Upper lobe of left lung (tissue), 6 donors: ENCODE measurements around the gene MRPS9. TPM values are rescaled to one million over a fixed set of nuclear protein-coding genes. Genes with fewer than 3 reads are reported as not detected.

Source experiments
- ATAC-seq, 2 donors: fragments of 200-7000 bp; cut with Tn5 transposase; one replicate each; pipeline ENCODE4 v1.9.1; 2022; ENCODE audit warnings: mild to moderate bottlenecking in 2 of 2, moderate library complexity in 2 of 2; ENCODE audit not compliant: low FRiP score in 2 of 2
- DNase-seq, 2 donors: peaks; one replicate each; pipeline ENCODE4 v3.0.0-alpha.2; 2019 to 2020
- H3K27ac ChIP-seq, 4 donors: fragments of 200-600 bp; sonication (generic); one replicate each; pipeline ENCODE4 v1.5.1; 2016 to 2019
- H3K27me3 ChIP-seq, 4 donors: fragments of 200-600 bp; sonication (generic); one replicate each; pipeline ENCODE4 v1.5.1; 2017 to 2019
- H3K36me3 ChIP-seq, 4 donors: fragments of 200-600 bp; sonication (generic); one replicate each; pipeline ENCODE4 v1.5.1; 2016 to 2019
- H3K4me1 ChIP-seq, 4 donors: fragments of 200-600 bp; sonication (generic); one replicate each; pipeline ENCODE4 v1.5.1; 2018 to 2019
- H3K4me3 ChIP-seq, 4 donors: fragments of 200-600 bp; sonication (generic); one replicate each; pipeline ENCODE4 v1.5.1; 2017 to 2019; ENCODE audit warnings: mild to moderate bottlenecking in 2 of 4, moderate library complexity in 1 of 4
- H3K9me3 ChIP-seq, 4 donors: fragments of 200-600 bp; sonication (generic); one replicate each; pipeline ENCODE4 v1.5.1; 2018 to 2019
- EP300 ChIP-seq, 4 donors: sonication (generic); formaldehyde crosslinking; IDR thresholded peaks; one replicate each; pipeline ENCODE4 v1.5.1; 2017; ENCODE audit warnings: antibody characterized with exemption in 4 of 4, control low read depth in 2 of 4
- POLR2A ChIP-seq, 4 donors: fragments of 450-650 bp; IDR thresholded peaks; one replicate each; pipeline ENCODE4 v1.5.1; 2016 to 2017; ENCODE audit warnings: antibody characterized with exemption in 4 of 4, mild to moderate bottlenecking in 2 of 4
- POLR2AphosphoS5 ChIP-seq, 2 donors: sonication (generic); formaldehyde crosslinking; IDR thresholded peaks; one replicate each; pipeline ENCODE4 v1.5.1; 2017; ENCODE audit warnings: antibody characterized with exemption in 2 of 2
- WGBS, 2 donors: methylation state at CpG; one replicate each; pipeline ENCODE4 v1.1.5; 2017 to 2018; 5-methylcytosine and 5-hydroxymethylcytosine counted together
- total RNA-seq, 6 donors: library from RNA; depleted of rRNA in 4 of 6; stranded (reverse); fragments of >200 nt in 4 of 6; gene quantifications; one replicate each; pipeline versions ENCODE4 v1.1.0 to v1.2.1, GENCODE V29; 2016 to 2021
- TF ChIP-seq, protein P1 (sequence below), 6 experiments: fragments of 450-650 bp in 4 of 6; fragments of 200-600 bp in 2 of 6; sonication (generic) in 2 of 6; IDR thresholded peaks; one replicate each; pipeline ENCODE4 v1.5.1; 2016 to 2019; ENCODE audit warnings: antibody characterized with exemption in 6 of 6
- donor health status: DM: no; HTN: no; CAD: no; lungs with moderate emphysema.
- donor health status: DM: no; HTN: yes; CAD: no; lungs with severe emphysema.

Gene MRPS9
- total RNA-seq, 6 donors from 2014 or later, result 15.4 to 17.8 (median 17.0) TPM

DNA sequence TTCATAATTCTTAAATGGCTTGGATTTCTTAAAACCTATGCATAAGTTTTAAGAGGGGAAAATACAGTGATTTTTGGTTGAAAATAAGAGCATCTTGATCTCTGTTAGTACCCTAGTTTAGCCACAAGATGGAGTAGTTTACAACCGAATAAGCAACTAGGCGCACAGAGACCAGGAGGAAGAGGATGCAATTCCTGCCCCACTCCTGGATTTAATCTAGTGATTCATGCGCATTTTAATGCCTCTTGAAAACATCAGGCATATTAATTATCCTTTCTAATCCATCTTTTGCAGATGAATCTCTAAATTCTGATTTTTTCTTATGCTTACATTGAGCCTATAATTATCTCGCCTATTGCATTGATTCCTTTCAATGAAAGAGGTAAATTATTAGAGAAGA is 76.7 kb downstream of the MRPS9 start:
- no peaks in the 10 kb centered on the region for H3K4me1 ChIP-seq
- 26 to 35% methylated on average over 3 to 4 of the region's 4 CpGs for WGBS, 2 donors
- H3K36me3 ChIP-seq, result no peaks in the 10 kb centered on the region
- DNase-seq (no peak), ATAC-seq (peak in 1 of 2 donors; percentile 77)
- no peak overlapping the region for H3K4me3 ChIP-seq
- no peaks in the 10 kb centered on the region for H3K27me3 ChIP-seq
- TF ChIP-seq, protein P1, sequence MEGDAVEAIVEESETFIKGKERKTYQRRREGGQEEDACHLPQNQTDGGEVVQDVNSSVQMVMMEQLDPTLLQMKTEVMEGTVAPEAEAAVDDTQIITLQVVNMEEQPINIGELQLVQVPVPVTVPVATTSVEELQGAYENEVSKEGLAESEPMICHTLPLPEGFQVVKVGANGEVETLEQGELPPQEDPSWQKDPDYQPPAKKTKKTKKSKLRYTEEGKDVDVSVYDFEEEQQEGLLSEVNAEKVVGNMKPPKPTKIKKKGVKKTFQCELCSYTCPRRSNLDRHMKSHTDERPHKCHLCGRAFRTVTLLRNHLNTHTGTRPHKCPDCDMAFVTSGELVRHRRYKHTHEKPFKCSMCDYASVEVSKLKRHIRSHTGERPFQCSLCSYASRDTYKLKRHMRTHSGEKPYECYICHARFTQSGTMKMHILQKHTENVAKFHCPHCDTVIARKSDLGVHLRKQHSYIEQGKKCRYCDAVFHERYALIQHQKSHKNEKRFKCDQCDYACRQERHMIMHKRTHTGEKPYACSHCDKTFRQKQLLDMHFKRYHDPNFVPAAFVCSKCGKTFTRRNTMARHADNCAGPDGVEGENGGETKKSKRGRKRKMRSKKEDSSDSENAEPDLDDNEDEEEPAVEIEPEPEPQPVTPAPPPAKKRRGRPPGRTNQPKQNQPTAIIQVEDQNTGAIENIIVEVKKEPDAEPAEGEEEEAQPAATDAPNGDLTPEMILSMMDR (IDR thresholded peaks at IDR 0.05), result peak in 5 of 6 experiments; percentile 39 to 79 (median 54)
- TF ChIP-seq POLR2AphosphoS5 (IDR thresholded peaks at IDR 0.05), result no peak
- TF ChIP-seq EP300 (IDR thresholded peaks at IDR 0.05), result no peak
- no peak for TF ChIP-seq POLR2A (IDR thresholded peaks at IDR 0.05)
- H3K27ac ChIP-seq, result no peak overlapping the region
- H3K9me3 ChIP-seq, result no peaks in the 10 kb centered on the region

DNA sequence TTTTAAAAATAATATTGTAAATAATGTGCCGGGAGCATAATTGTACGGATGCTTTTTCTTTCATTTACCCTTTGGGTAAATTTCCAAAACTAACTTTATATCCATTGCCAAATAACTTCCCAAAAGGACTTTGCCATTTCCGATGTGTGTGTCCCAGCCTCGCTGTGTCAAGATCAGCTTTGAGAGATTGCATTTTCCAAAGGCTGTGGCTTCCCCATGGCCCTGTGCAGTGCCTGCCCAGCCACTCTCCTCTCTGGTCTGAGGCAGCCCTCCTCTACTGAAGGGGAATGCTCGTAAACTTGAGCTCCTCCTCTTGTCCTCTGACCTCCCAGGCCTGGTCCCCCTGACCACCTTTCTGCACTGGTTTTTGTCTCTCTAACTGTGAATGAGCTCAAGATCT is 78.5 kb downstream of the MRPS9 start:
- 93 to 98% methylated on average over 5 of the region's 5 CpGs for WGBS, 2 donors
- no peaks in the 10 kb centered on the region for H3K9me3 ChIP-seq
- H3K27me3 ChIP-seq, result no peaks in the 10 kb centered on the region
- ATAC-seq (no peak), DNase-seq (no peak)
- H3K27ac ChIP-seq, result no peak overlapping the region
- no peak overlapping the region for H3K4me3 ChIP-seq
- no peaks in the 10 kb centered on the region for H3K36me3 ChIP-seq
- TF ChIP-seq EP300 (IDR thresholded peaks at IDR 0.05), result no peak
- no peak for TF ChIP-seq POLR2AphosphoS5 (IDR thresholded peaks at IDR 0.05)
- TF ChIP-seq, protein P1 (IDR thresholded peaks at IDR 0.05), result no peak
- no peak for TF ChIP-seq POLR2A (IDR thresholded peaks at IDR 0.05)
- H3K4me1 ChIP-seq, result no peaks in the 10 kb centered on the region

DNA sequence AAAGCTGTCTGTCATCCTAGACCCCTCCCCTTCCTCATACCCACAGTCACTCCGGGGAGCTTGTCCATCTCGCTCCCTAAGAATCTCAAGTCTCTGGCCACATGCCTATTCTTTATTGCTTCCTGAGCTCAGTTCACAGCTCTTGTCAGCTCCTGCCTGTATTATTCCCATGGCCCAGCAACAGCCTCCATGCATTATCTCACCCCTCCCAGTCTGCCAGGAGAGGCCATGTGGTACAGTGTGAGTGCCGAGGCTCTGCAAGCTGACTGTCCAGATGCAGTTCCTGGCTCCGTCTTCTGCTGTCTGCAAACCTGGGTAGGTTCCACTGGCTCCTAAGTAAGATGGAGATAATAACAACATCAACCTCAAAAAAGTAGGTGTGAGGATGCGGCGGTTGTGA is 79.7 kb downstream of the MRPS9 start:
- no peak for ATAC-seq

DNA sequence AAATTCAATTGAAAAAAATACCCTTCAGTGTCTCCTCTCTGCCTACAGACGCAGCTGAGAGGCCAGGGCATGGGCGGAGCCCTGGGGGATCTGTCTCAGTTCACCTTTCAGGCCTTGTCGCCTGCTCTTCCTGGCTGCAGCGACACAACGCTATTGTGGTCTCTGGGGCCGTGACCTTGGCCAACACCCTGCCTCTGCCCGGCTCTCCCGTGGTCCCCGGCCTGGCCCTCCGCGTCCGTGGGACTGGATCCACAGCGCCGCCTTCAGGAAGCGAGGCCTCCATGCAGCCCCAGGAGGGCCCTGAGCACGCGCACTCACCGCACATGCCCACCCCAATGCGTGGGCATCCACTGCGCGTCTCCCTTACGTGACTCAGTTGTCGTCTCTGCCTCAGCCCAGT is 81.1 kb downstream of the MRPS9 start:
- Histone ChIP-seq H3K27me3 (no peaks in the 10 kb centered on the region), H3K4me3 (no peak overlapping the region), H3K4me1 (no peaks in the 10 kb centered on the region), H3K9me3 (no peaks in the 10 kb centered on the region), H3K27ac (no peak overlapping the region), H3K36me3 (no peaks in the 10 kb centered on the region)
- DNase-seq (peak in 1 of 2 donors; percentile 76), ATAC-seq (no peak)
- TF ChIP-seq, protein P1 (IDR thresholded peaks at IDR 0.05), result no peak
- 58 to 63% methylated on average over 17 to 23 of the region's 23 CpGs for WGBS, 2 donors

More for the DNA sequence above, 79.7 kb downstream of the MRPS9 start:
- H3K27ac ChIP-seq, result no peak overlapping the region
- no peaks in the 10 kb centered on the region for H3K36me3 ChIP-seq
- H3K27me3 ChIP-seq, result no peaks in the 10 kb centered on the region
- H3K9me3 ChIP-seq, result no peaks in the 10 kb centered on the region
- H3K4me1 ChIP-seq, result no peaks in the 10 kb centered on the region
- TF ChIP-seq POLR2AphosphoS5 (IDR thresholded peaks at IDR 0.05), result no peak
- no peak for TF ChIP-seq POLR2A (IDR thresholded peaks at IDR 0.05)
- 72 to 77% methylated on average over 6 of the region's 6 CpGs for WGBS, 2 donors
- no peak for DNase-seq
- H3K4me3 ChIP-seq, result no peak overlapping the region

DNA sequence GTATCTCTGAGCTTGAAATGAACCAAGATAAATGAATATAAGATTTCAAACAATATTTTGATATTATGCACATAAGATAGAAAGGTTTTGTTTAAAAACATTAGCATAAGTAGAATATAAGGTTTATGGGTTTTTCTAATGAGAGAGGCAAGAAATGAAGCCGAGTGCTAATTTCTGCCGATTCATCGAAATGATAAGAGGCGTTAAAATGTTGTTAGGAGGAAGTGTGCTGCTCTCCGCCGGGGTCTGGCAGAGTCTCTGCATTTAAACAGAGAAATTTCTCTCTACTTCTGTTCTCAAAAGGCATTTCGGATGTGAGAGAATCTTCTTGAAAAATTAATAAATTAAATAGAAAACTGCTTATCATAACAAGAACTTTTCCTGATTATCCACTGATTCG is 83.6 kb downstream of the MRPS9 start:
- no peak for ATAC-seq
- Histone ChIP-seq H3K4me3 (no peak overlapping the region), H3K4me1 (no peaks in the 10 kb centered on the region), H3K27me3 (no peaks in the 10 kb centered on the region), H3K36me3 (no peaks in the 10 kb centered on the region), H3K27ac (no peak overlapping the region), H3K9me3 (no peaks in the 10 kb centered on the region)
- TF ChIP-seq, protein P1 (IDR thresholded peaks at IDR 0.05), result no peak
- TF ChIP-seq POLR2A (IDR thresholded peaks at IDR 0.05), result no peak
- no peak for TF ChIP-seq POLR2AphosphoS5 (IDR thresholded peaks at IDR 0.05)
- DNase-seq, result no peak
- 59 to 63% methylated on average over 8 of the region's 8 CpGs for WGBS, 2 donors
